HepG2 (cell line): ENCODE measurements around the gene SLC25A45. TPM values are rescaled to one million over a fixed set of nuclear protein-coding genes. Genes with fewer than 3 reads are reported as not detected.

Source experiments
- CEBPG ChIP-seq: IDR thresholded peaks from 2 replicates; pipeline ENCODE4 v1.6.1; 2016
- DNMT3B ChIP-seq: conservative IDR thresholded peaks from 2 replicates; pipeline ENCODE4 v1.6.1; 2016; ENCODE audit warnings: missing biosample characterization, control low read depth
- FOXA1 ChIP-seq, 2 experiments: fragments of 450-650 bp in 1 of 2; sonication (generic) in 1 of 2; formaldehyde crosslinking in 1 of 2; IDR thresholded peaks; 2 replicates each; pipeline versions ENCODE4 v1.4.0 to v1.6.1; 2016 to 2020; ENCODE audit warnings: missing genetic modification reagents in 1 of 2
- GATA4 ChIP-seq: sonication (generic); IDR thresholded peaks from 2 replicates; pipeline ENCODE4 v1.6.1; 2016; ENCODE audit warnings: antibody characterized with exemption, low read depth, borderline replicate concordance
- GATAD1 ChIP-seq: IDR thresholded peaks from 2 replicates; pipeline ENCODE4 v1.6.1; 2016; ENCODE audit warnings: missing genetic modification reagents, missing compliant biosample characterization
- IKZF5 ChIP-seq: IDR thresholded peaks from 2 replicates; pipeline ENCODE4 v1.6.1; 2018; ENCODE audit warnings: missing genetic modification reagents, mild to moderate bottlenecking, missing compliant biosample characterization
- JUNB ChIP-seq: sonication (generic); formaldehyde crosslinking; IDR thresholded peaks from 2 replicates; pipeline ENCODE4 v1.8.0; 2022; ENCODE audit warnings: missing genetic modification reagents, mild to moderate bottlenecking, borderline replicate concordance
- KLF9 ChIP-seq: IDR thresholded peaks from 2 replicates; pipeline ENCODE4 v1.6.1; 2016; ENCODE audit warnings: low read depth
- KMT2B ChIP-seq: IDR thresholded peaks from 2 replicates; pipeline ENCODE4 v1.6.1; 2016; ENCODE audit warnings: missing genetic modification reagents, missing compliant biosample characterization
- MLLT10 ChIP-seq: sonication (generic); formaldehyde crosslinking; IDR thresholded peaks from 2 replicates; pipeline ENCODE4 v1.4.0; 2020; ENCODE audit warnings: missing genetic modification reagents
- PCBP1 ChIP-seq: fragments of 200-400 bp; formaldehyde crosslinking; IDR thresholded peaks from 2 replicates; pipeline ENCODE4 v1.6.1; 2017; ENCODE audit warnings: mild to moderate bottlenecking, low read depth, low read length, borderline replicate concordance
- PTBP1 ChIP-seq: fragments of 200-400 bp; formaldehyde crosslinking; IDR thresholded peaks from 2 replicates; pipeline ENCODE4 v1.6.1; 2018; ENCODE audit warnings: low read length, low read depth; ENCODE audit not compliant: poor library complexity, severe bottlenecking
- RBM22 ChIP-seq: fragments of 200-400 bp; formaldehyde crosslinking; optimal IDR thresholded peaks from 2 replicates; pipeline ENCODE3; 2017; ENCODE audit warnings: mild to moderate bottlenecking, low read length, moderate library complexity
- REPIN1 ChIP-seq: sonication (generic); formaldehyde crosslinking; IDR thresholded peaks from 2 replicates; pipeline ENCODE4 v1.8.0; 2022; ENCODE audit warnings: missing genetic modification reagents, low read depth, mild to moderate bottlenecking, borderline replicate concordance
- SMYD3 ChIP-seq: sonication (generic); formaldehyde crosslinking; IDR thresholded peaks from 2 replicates; pipeline ENCODE4 v1.8.1; 2023; ENCODE audit warnings: mild to moderate bottlenecking, missing genetic modification reagents
- ZBTB20 ChIP-seq: sonication (generic); formaldehyde crosslinking; IDR thresholded peaks from 2 replicates; pipeline ENCODE4 v1.8.1; 2023; ENCODE audit warnings: missing genetic modification reagents, low read depth, mild to moderate bottlenecking, borderline replicate concordance
- ZHX1 ChIP-seq: sonication (generic); formaldehyde crosslinking; IDR thresholded peaks from 2 replicates; pipeline ENCODE4 v1.8.1; 2022; ENCODE audit warnings: low read depth, mild to moderate bottlenecking, missing genetic modification reagents
- ZKSCAN1 ChIP-seq: fragments of 150-350 bp; IDR thresholded peaks from 2 replicates; pipeline ENCODE4 v1.6.1; 2014; ENCODE audit warnings: low read length
- ZNF124 ChIP-seq: sonication (generic); formaldehyde crosslinking; IDR thresholded peaks from 2 replicates; pipeline ENCODE4 v1.4.0; 2020; ENCODE audit warnings: missing genetic modification reagents
- ZNF24 ChIP-seq: fragments of 450-650 bp; IDR thresholded peaks from 2 replicates; pipeline ENCODE4 v1.6.1; 2017; ENCODE audit warnings: antibody characterized with exemption, mild to moderate bottlenecking
- ZNF251 ChIP-seq: sonication (generic); formaldehyde crosslinking; IDR thresholded peaks from 2 replicates; pipeline ENCODE4 v1.9.0; 2021; ENCODE audit warnings: mild to moderate bottlenecking, missing genetic modification reagents
- ZNF354B ChIP-seq: sonication (generic); formaldehyde crosslinking; IDR thresholded peaks from 2 replicates; pipeline ENCODE4 v1.8.0; 2022; ENCODE audit warnings: mild to moderate bottlenecking, missing genetic modification reagents
- ZNF496 ChIP-seq: sonication (generic); formaldehyde crosslinking; IDR thresholded peaks from 2 replicates; pipeline ENCODE4 v1.8.1; 2023; ENCODE audit warnings: mild to moderate bottlenecking, moderate library complexity, missing genetic modification reagents; ENCODE audit not compliant: insufficient replicate concordance
- ZNF562 ChIP-seq: sonication (generic); formaldehyde crosslinking; IDR thresholded peaks from 2 replicates; pipeline ENCODE4 v1.8.0; 2022; ENCODE audit warnings: missing genetic modification reagents, borderline replicate concordance
- ZNF619 ChIP-seq: sonication (generic); formaldehyde crosslinking; IDR thresholded peaks from 2 replicates; pipeline ENCODE4 v1.4.0; 2020; ENCODE audit warnings: mild to moderate bottlenecking, missing genetic modification reagents
- polyA plus RNA-seq, 8 experiments: library from polyadenylated mRNA; depleted of rRNA in 3 of 8; stranded (reverse) in 7 of 8; unstranded in 1 of 8; fragments of >200 nt; fragmentation: Illumina TruSeq in 4 of 8; extraction: Trizol in 4 of 8; gene quantifications; 2 replicates each; pipeline versions ENCODE4 v1.2.1 to v1.2.3, GENCODE V29; 2011 to 2016; ENCODE audit warnings: low read depth in 4 of 8, missing spikeins in 1 of 8, mixed read lengths in 1 of 8; ENCODE audit not compliant: insufficient read depth in 1 of 8
- total RNA-seq, 5 experiments: library from RNA; depleted of rRNA; stranded (reverse); fragments of >200 nt; fragmentation: Illumina TruSeq; extraction: Trizol; gene quantifications; 2 replicates each; pipeline ENCODE4 v1.2.3, GENCODE V29; 2016; ENCODE audit warnings: low read depth in 1 of 5

SLC25A45 gene
- total and polyA plus RNA-seq, 2 of the 13 experiments (the other 11 are each of a cell fraction or from before 2014, with no cell fraction given): 1.2 to 3.4 TPM

DNA sequence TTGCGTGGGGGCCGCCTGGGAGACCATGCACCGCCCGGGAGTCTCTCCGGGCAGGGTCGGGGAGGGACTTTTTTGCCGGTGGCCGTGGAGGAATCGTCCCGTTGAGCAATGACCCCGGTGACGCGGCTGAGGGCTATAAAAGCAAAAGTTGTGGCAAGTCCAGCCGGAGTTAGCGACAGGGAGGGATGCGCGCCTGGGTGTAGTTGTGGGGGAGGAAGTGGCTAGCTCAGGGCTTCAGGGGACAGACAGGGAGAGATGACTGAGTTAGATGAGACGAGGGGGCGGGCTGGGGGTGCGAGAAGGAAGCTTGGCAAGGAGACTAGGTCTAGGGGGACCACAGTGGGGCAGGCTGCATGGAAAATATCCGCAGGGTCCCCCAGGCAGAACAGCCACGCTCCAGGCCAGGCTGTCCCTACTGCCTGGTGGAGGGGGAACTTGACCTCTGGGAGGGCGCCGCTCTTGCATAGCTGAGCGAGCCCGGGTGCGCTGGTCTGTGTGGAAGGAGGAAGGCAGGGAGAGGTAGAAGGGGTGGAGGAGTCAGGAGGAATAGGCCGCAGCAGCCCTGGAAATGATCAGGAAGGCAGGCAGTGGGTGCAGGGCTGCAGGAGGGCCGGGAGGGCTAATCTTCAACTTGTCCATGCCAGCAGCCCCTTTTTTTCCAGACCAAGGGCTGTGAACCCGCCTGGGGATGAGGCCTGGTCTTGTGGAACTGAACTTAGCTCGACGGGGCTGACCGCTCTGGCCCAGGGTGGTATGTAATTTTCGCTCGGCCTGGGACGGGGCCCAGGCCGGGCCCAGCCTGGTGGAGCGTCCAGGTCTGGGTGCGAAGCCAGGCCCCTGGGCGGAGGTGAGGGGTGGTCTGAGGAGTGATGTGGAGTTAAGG lies 40.4 kb upstream of the SLC25A45 start, which contains the start of gene NEAT1 (continued):
- TF ChIP-seq PTBP1 (peak; percentile 70), ZNF619 (CRISPR knock-in tag) (no peak), GATAD1 (CRISPR knock-in tag) (peak; percentile 23; the same call in 1 of the 2 replicates), KLF9 (no peak), ZHX1 (no peak), MLLT10 (peak; percentile 83), RBM22 (peak; percentile 95), ZBTB20 (CRISPR knock-in tag) (0 out of 2 replicates have a peak, but pooled peaks have one; percentile 35), IKZF5 (peak; percentile 61; the same call in 1 of the 2 replicates), FOXA1 (IDR thresholded peaks at IDR 0.05) (no peak), FOXA1 (CRISPR knock-in tag; IDR thresholded peaks at IDR 0.05) (0 out of 2 replicates have a peak, but pooled peaks have one; percentile 33), CEBPG (peak; percentile 80), ZKSCAN1 (no peak), DNMT3B (CRISPR knock-in tag) (no peak; the same call in none of the 2 replicates), ZNF562 (CRISPR knock-in tag) (peak; percentile 80; the same call in 1 of the 2 replicates), ZNF354B (CRISPR knock-in tag) (no peak), ZNF251 (CRISPR knock-in tag) (no peak), ZNF496 (CRISPR knock-in tag) (no peak), JUNB (peak; percentile 78; the same call in 1 of the 2 replicates), ZNF24 (peak; percentile 68; the same call in 1 of the 2 replicates), SMYD3 (no peak), ZNF124 (CRISPR knock-in tag) (no peak), REPIN1 (CRISPR knock-in tag) (peak; percentile 24; the same call in 1 of the 2 replicates), KMT2B (CRISPR knock-in tag) (peak; percentile 57; the same call in 1 of the 2 replicates), PCBP1 (peak; percentile 100), GATA4 (peak; percentile 98)
